HepG2 (cell line): ENCODE results near the gene TNFAIP2. TPM values are rescaled to one million over a fixed set of nuclear protein-coding genes. Genes with fewer than 3 reads are reported as not detected.

Source experiments
- ATF7 ChIP-seq, 2 experiments: fragments of 450-650 bp in 1 of 2; sonication (generic) in 1 of 2; formaldehyde crosslinking in 1 of 2; IDR thresholded peaks; 2 replicates each; pipeline versions ENCODE4 v1.4.0 to v1.6.1; 2016 to 2020; ENCODE audit warnings: antibody characterized with exemption in 1 of 2, mild to moderate bottlenecking in 1 of 2, missing genetic modification reagents in 1 of 2
- BCL3 ChIP-seq: sonication (generic); formaldehyde crosslinking; IDR thresholded peaks from 2 replicates; pipeline ENCODE4 v1.5.1; 2020; ENCODE audit warnings: mild to moderate bottlenecking, missing genetic modification reagents, moderate library complexity
- CBX5 ChIP-seq: sonication (generic); formaldehyde crosslinking; IDR thresholded peaks from 2 replicates; pipeline ENCODE4 v1.4.0; 2020; ENCODE audit warnings: missing genetic modification reagents, borderline replicate concordance
- CC2D1A ChIP-seq: sonication (generic); formaldehyde crosslinking; IDR thresholded peaks from 2 replicates; pipeline ENCODE4 v1.8.1; 2023; ENCODE audit warnings: mild to moderate bottlenecking, missing genetic modification reagents
- ELK4 ChIP-seq: sonication (generic); formaldehyde crosslinking; IDR thresholded peaks from 2 replicates; pipeline ENCODE4 v1.9.0; 2021; ENCODE audit warnings: missing genetic modification reagents, borderline replicate concordance
- FOXK2 ChIP-seq: fragments of 450-650 bp; IDR thresholded peaks from 2 replicates; pipeline ENCODE4 v1.6.1; 2016
- GABPB1 ChIP-seq: IDR thresholded peaks from 2 replicates; pipeline ENCODE4 v1.6.1; 2016; ENCODE audit warnings: mild to moderate bottlenecking, missing genetic modification reagents, moderate library complexity, missing compliant biosample characterization
- PCBP1 ChIP-seq: fragments of 200-400 bp; formaldehyde crosslinking; IDR thresholded peaks from 2 replicates; pipeline ENCODE4 v1.6.1; 2017; ENCODE audit warnings: mild to moderate bottlenecking, low read depth, low read length, borderline replicate concordance
- RFXAP ChIP-seq: sonication (generic); formaldehyde crosslinking; IDR thresholded peaks from 2 replicates; pipeline ENCODE4 v1.4.0; 2020; ENCODE audit warnings: missing genetic modification reagents, borderline replicate concordance
- RXRB ChIP-seq: IDR thresholded peaks from 2 replicates; pipeline ENCODE4 v1.6.1; 2016; ENCODE audit warnings: borderline replicate concordance, missing genetic modification reagents, missing compliant biosample characterization
- SKIL ChIP-seq: sonication (generic); formaldehyde crosslinking; IDR thresholded peaks from 2 replicates; pipeline ENCODE4 v1.8.0; 2022; ENCODE audit warnings: missing genetic modification reagents, mild to moderate bottlenecking, moderate library complexity, borderline replicate concordance
- SP1 ChIP-seq, 2 experiments: fragments of 450-650 bp in 1 of 2; sonication (generic) in 1 of 2; formaldehyde crosslinking in 1 of 2; IDR thresholded peaks; 2 replicates each; pipeline versions ENCODE4 v1.4.0 to v1.6.1; 2016 to 2020; ENCODE audit warnings: missing genetic modification reagents in 1 of 2
- SP4 ChIP-seq: sonication (generic); formaldehyde crosslinking; IDR thresholded peaks from 2 replicates; pipeline ENCODE4 v1.8.1; 2023; ENCODE audit warnings: mild to moderate bottlenecking, missing genetic modification reagents
- SRSF4 ChIP-seq: fragments of 200-400 bp; formaldehyde crosslinking; IDR thresholded peaks from one replicate; pipeline ENCODE4 v1.6.1; 2018; ENCODE audit warnings: mild to moderate bottlenecking, low read depth, low read length, moderate library complexity; ENCODE audit not compliant: poor library complexity, severe bottlenecking
- SSRP1 ChIP-seq: IDR thresholded peaks from 2 replicates; pipeline ENCODE4 v1.6.1; 2016; ENCODE audit warnings: control low read depth
- THAP8 ChIP-seq: sonication (generic); formaldehyde crosslinking; IDR thresholded peaks from 2 replicates; pipeline ENCODE4 v1.5.1; 2020; ENCODE audit warnings: missing genetic modification reagents, mild to moderate bottlenecking, borderline replicate concordance
- TSC22D2 ChIP-seq: sonication (generic); formaldehyde crosslinking; IDR thresholded peaks from 2 replicates; pipeline ENCODE4 v1.5.1; 2020; ENCODE audit warnings: missing genetic modification reagents, mild to moderate bottlenecking, borderline replicate concordance
- ZBTB38 ChIP-seq: sonication (generic); formaldehyde crosslinking; IDR thresholded peaks from 2 replicates; pipeline ENCODE4 v1.5.1; 2020; ENCODE audit warnings: mild to moderate bottlenecking, missing genetic modification reagents
- ZNF143 ChIP-seq: sonication (generic); formaldehyde crosslinking; IDR thresholded peaks from 2 replicates; pipeline ENCODE4 v1.4.0; 2020; ENCODE audit warnings: missing genetic modification reagents
- ZNF331 ChIP-seq: sonication (generic); formaldehyde crosslinking; IDR thresholded peaks from 2 replicates; pipeline ENCODE4 v1.4.0; 2020; ENCODE audit warnings: missing genetic modification reagents
- ZNF556 ChIP-seq: sonication (generic); formaldehyde crosslinking; IDR thresholded peaks from 2 replicates; pipeline ENCODE4 v1.4.0; 2020; ENCODE audit warnings: mild to moderate bottlenecking, missing genetic modification reagents, borderline replicate concordance
- ZNF781 ChIP-seq: sonication (generic); formaldehyde crosslinking; IDR thresholded peaks from 2 replicates; pipeline ENCODE4 v1.5.1; 2020; ENCODE audit warnings: borderline replicate concordance, mild to moderate bottlenecking, missing genetic modification reagents; ENCODE audit errors: not compliant biosample characterization
- ZNF841 ChIP-seq: sonication (generic); formaldehyde crosslinking; IDR thresholded peaks from 2 replicates; pipeline ENCODE4 v1.8.1; 2023; ENCODE audit warnings: missing genetic modification reagents, borderline replicate concordance
- polyA plus RNA-seq, 8 experiments: library from polyadenylated mRNA; depleted of rRNA in 3 of 8; stranded (reverse) in 7 of 8; unstranded in 1 of 8; fragments of >200 nt; fragmentation: Illumina TruSeq in 4 of 8; extraction: Trizol in 4 of 8; gene quantifications; 2 replicates each; pipeline versions ENCODE4 v1.2.1 to v1.2.3, GENCODE V29; 2011 to 2016; ENCODE audit warnings: low read depth in 4 of 8, missing spikeins in 1 of 8, mixed read lengths in 1 of 8; ENCODE audit not compliant: insufficient read depth in 1 of 8
- total RNA-seq, 5 experiments: library from RNA; depleted of rRNA; stranded (reverse); fragments of >200 nt; fragmentation: Illumina TruSeq; extraction: Trizol; gene quantifications; 2 replicates each; pipeline ENCODE4 v1.2.3, GENCODE V29; 2016; ENCODE audit warnings: low read depth in 1 of 5

Gene TNFAIP2
- total and polyA plus RNA-seq, 2 of the 13 experiments (the other 11 are each of a cell fraction or from before 2014, with no cell fraction given): 0.46 to 1.5 TPM

- TF ChIP-seq SKIL (CRISPR knock-in tag): 0 out of 2 replicates have a peak, but pooled peaks have one; percentile 6
- peak; percentile 53; the same call in 1 of the 2 replicates for TF ChIP-seq GABPB1 (CRISPR knock-in tag)
- TF ChIP-seq ZNF331 (CRISPR knock-in tag): peak; percentile 63
- peak; percentile 29 for TF ChIP-seq SRSF4
- TF ChIP-seq TSC22D2: 0 out of 2 replicates have a peak, but pooled peaks have one; percentile 36
- TF ChIP-seq ZNF556 (CRISPR knock-in tag): 0 out of 2 replicates have a peak, but pooled peaks have one; percentile 1
- TF ChIP-seq SP1 (IDR thresholded peaks at IDR 0.05): 0 out of 2 replicates have a peak, but pooled peaks have one; percentile 32
- no peak for TF ChIP-seq SP1 (CRISPR knock-in tag; IDR thresholded peaks at IDR 0.05)
- peak; percentile 40; the same call in 1 of the 2 replicates for TF ChIP-seq FOXK2
- TF ChIP-seq BCL3 (CRISPR knock-in tag): peak; percentile 43; the same call in 1 of the 2 replicates
- no peak for TF ChIP-seq CC2D1A (CRISPR knock-in tag)
- no peak for TF ChIP-seq THAP8 (CRISPR knock-in tag)
- TF ChIP-seq SSRP1 (CRISPR knock-in tag): peak; percentile 42; the same call in 1 of the 2 replicates
- no peak for TF ChIP-seq RFXAP (CRISPR knock-in tag)
- 0 out of 2 replicates have a peak, but pooled peaks have one; percentile 25 for TF ChIP-seq PCBP1
- TF ChIP-seq ATF7 (IDR thresholded peaks at IDR 0.05): no peak
- TF ChIP-seq ATF7 (CRISPR knock-in tag; IDR thresholded peaks at IDR 0.05): no peak
- no peak for TF ChIP-seq ZNF841 (CRISPR knock-in tag)
- peak; percentile 14 for TF ChIP-seq ZNF781 (CRISPR knock-in tag)
- no peak for TF ChIP-seq ZNF143
- TF ChIP-seq ELK4 (CRISPR knock-in tag): no peak
- 0 out of 2 replicates have a peak, but pooled peaks have one; percentile 15 for TF ChIP-seq CBX5 (CRISPR knock-in tag)
- peak; percentile 11; the same call in 1 of the 2 replicates for TF ChIP-seq ZBTB38 (CRISPR knock-in tag)
- TF ChIP-seq RXRB (CRISPR knock-in tag): peak; percentile 31; the same call in 1 of the 2 replicates
- peak; percentile 46; the same call in 1 of the 2 replicates for TF ChIP-seq SP4
These were observed 18.4 kb upstream of the TNFAIP2 start (continued) for GRCh38 chr14:103104654-103105452.
